GM10266 (cell line): ENCODE results near the gene AGRN.

Experiments
- DNase-seq: peaks from one replicate; pipeline ENCODE4 v3.0.0; 2012; ENCODE audit errors: extremely low spot score
- CTCF ChIP-seq: IDR thresholded peaks from 2 replicates; pipeline ENCODE4 v1.5.1; 2012; ENCODE audit warnings: mild to moderate bottlenecking, low read depth; ENCODE audit not compliant: control insufficient read depth, insufficient read depth; ENCODE audit errors: missing control alignments

The AGRN gene

GRCh38 chr1:1035291-1035943 lies 15.5 kb downstream of the AGRN start:
- TF ChIP-seq CTCF = no peak
- no peak for DNase-seq

GRCh38 chr1:1037366-1038327 lies 17.7 kb downstream of the AGRN start:
- DNase-seq = no peak
- no peak for TF ChIP-seq CTCF

- TF ChIP-seq CTCF = no peak
Measured at GRCh38 chr1:1038694-1039093, 18.8 kb downstream of the AGRN start.

GRCh38 chr1:1039145-1039910 lies 19.4 kb downstream of the AGRN start:
- DNase-seq = no peak
- no peak for TF ChIP-seq CTCF

More at GRCh38 chr1:1038694-1039093, 18.8 kb downstream of the AGRN start:
- DNase-seq = peak; percentile 81

- no peak for TF ChIP-seq CTCF
- DNase-seq = peak; percentile 99
Measured at GRCh38 chr1:1040004-1040991, 20.4 kb downstream of the AGRN start.

- TF ChIP-seq CTCF = no peak
Measured at GRCh38 chr1:1041092-1041523, 21.2 kb downstream of the AGRN start.

More at GRCh38 chr1:1041092-1041523, 21.2 kb downstream of the AGRN start:
- no peak for DNase-seq
